Stimulated activated CD4-positive, alpha-beta T cell treated with anti-CD3 and anti-CD28 coated beads, Interleukin-2, amount 100 ng/mL, for 48 hours (primary cell): ENCODE data around the gene C16orf96.

ENCODE experiments used
- DNase-seq, 2 donors: peaks; one replicate each; pipeline ENCODE4 v3.0.0-alpha.2; 2020

Gene C16orf96

GRCh38 chr16:4525634-4526277 lies 30.4 kb upstream of the C16orf96 start:
- DNase-seq: no peak

GRCh38 chr16:4529085-4530060 lies 26.8 kb upstream of the C16orf96 start:
- DNase-seq: no peak

GRCh38 chr16:4531811-4532210 lies 24.3 kb upstream of the C16orf96 start:
- DNase-seq: no peak

- DNase-seq: no peak
Observed at GRCh38 chr16:4532238-4532637, 23.9 kb upstream of the C16orf96 start.

- DNase-seq: no peak
Observed at GRCh38 chr16:4533490-4533889, 22.6 kb upstream of the C16orf96 start.

GRCh38 chr16:4534151-4534790 lies 21.9 kb upstream of the C16orf96 start:
- DNase-seq: no peak

GRCh38 chr16:4535627-4536108 lies 20.5 kb upstream of the C16orf96 start:
- peak in 1 of 2 donors; percentile 25 for DNase-seq

- no peak for DNase-seq
Observed at GRCh38 chr16:4536391-4537106, 19.6 kb upstream of the C16orf96 start.

- DNase-seq: no peak
Observed at GRCh38 chr16:4537376-4538343, 18.5 kb upstream of the C16orf96 start.

GRCh38 chr16:4538350-4539235 lies 17.5 kb upstream of the C16orf96 start, which contains the start of gene CDIP1:
TSS of gene CDIP1 (minus strand) at chr16:4538773. CDS start at chr16:4514130, 24,643 bp downstream.
- peak; percentile 97 to 98 for DNase-seq

GRCh38 chr16:4539716-4540284 lies 16.3 kb upstream of the C16orf96 start:
- no peak for DNase-seq

- DNase-seq: no peak
Observed at GRCh38 chr16:4544473-4544872, 11.7 kb upstream of the C16orf96 start.

GRCh38 chr16:4548124-4548523 lies 8.0 kb upstream of the C16orf96 start:
- no peak for DNase-seq

- DNase-seq: no peak
Observed at GRCh38 chr16:4550591-4550990, 5.5 kb upstream of the C16orf96 start.

- DNase-seq: no peak
Observed at GRCh38 chr16:4552541-4552940, 3.6 kb upstream of the C16orf96 start.

GRCh38 chr16:4556580-4556979 lies 440 bp downstream of the C16orf96 start:
- no peak for DNase-seq

GRCh38 chr16:4557973-4558372 lies 1.8 kb downstream of the C16orf96 start:
- no peak for DNase-seq

GRCh38 chr16:4561596-4561995 lies 5.5 kb downstream of the C16orf96 start:
- DNase-seq: no peak

GRCh38 chr16:4564661-4565267 lies 8.6 kb downstream of the C16orf96 start:
- DNase-seq: no peak
